CD4-positive, alpha-beta T cell treated with Interferon alpha-2 for 1 hour (primary cell): ENCODE data around the gene ELMOD2.
A peak's percentile ranks its signal among the peaks of the same experiment; 100 is the strongest.
"Not testable (repeated sequence)": the region's sequence is repeated elsewhere in the genome, so short reads cannot be mapped to it uniquely, and the experiment has no call there.

Source experiments
- DNase-seq, 2 donors: peaks; one replicate each; pipeline ENCODE4 v3.0.0-alpha.2; 2020 to 2022

ELMOD2 gene

GRCh38 chr4:140523857-140524742 is at the start of gene ELMOD2:
ELMOD2 (plus strand) TSS chr4:140524168; CDS start chr4:140525429, 1,261 bp downstream.
- peak; percentile 98 for DNase-seq

- DNase-seq, result no peak
Observed at GRCh38 chr4:140483445-140483844, 40.5 kb upstream of the ELMOD2 start.

GRCh38 chr4:140485939-140486338 is 38.0 kb upstream of the ELMOD2 start:
- no peak for DNase-seq

GRCh38 chr4:140497405-140497746 is 26.6 kb upstream of the ELMOD2 start:
- DNase-seq, result no peak

- DNase-seq, result no peak
Observed at GRCh38 chr4:140497747-140498636, 26.0 kb upstream of the ELMOD2 start, which contains the start of gene MGAT4D. MGAT4D (minus strand) TSS chr4:140498293; CDS start chr4:140498222, 71 bp downstream.

- DNase-seq, result no peak
Observed at GRCh38 chr4:140499391-140499790, 24.6 kb upstream of the ELMOD2 start.

- DNase-seq, result no peak
Observed at GRCh38 chr4:140504261-140504660, 19.7 kb upstream of the ELMOD2 start.

GRCh38 chr4:140513765-140514164 is 10.2 kb upstream of the ELMOD2 start:
- not testable (repeated sequence) for DNase-seq

- no peak for DNase-seq
Observed at GRCh38 chr4:140515423-140515822, 8.5 kb upstream of the ELMOD2 start.

- DNase-seq, result peak in 1 of 2 donors; percentile 1
Observed at GRCh38 chr4:140523370-140523856, 555 bp upstream of the ELMOD2 start.

GRCh38 chr4:140529434-140529833 is 5.5 kb downstream of the ELMOD2 start:
- no peak for DNase-seq

GRCh38 chr4:140533951-140534480 is 10.0 kb downstream of the ELMOD2 start:
- no peak for DNase-seq

GRCh38 chr4:140556372-140557085 is 32.6 kb downstream of the ELMOD2 start:
- DNase-seq, result peak in 1 of 2 donors; percentile 35

- no peak for DNase-seq
Observed at GRCh38 chr4:140557831-140558435, 34.0 kb downstream of the ELMOD2 start.

- no peak for DNase-seq
Observed at GRCh38 chr4:140559696-140560095, 35.7 kb downstream of the ELMOD2 start.

- DNase-seq, result no peak
Observed at GRCh38 chr4:140568507-140569306, 44.7 kb downstream of the ELMOD2 start, which contains the start of gene UCP1. UCP1 (minus strand) TSS chr4:140568961; CDS start chr4:140568729, 232 bp downstream.

- DNase-seq, result no peak
Observed at GRCh38 chr4:140569307-140569638, 45.3 kb downstream of the ELMOD2 start.

- DNase-seq, result no peak
Observed at GRCh38 chr4:140571620-140572019, 47.7 kb downstream of the ELMOD2 start.

GRCh38 chr4:140575489-140575888 is 51.5 kb downstream of the ELMOD2 start:
- no peak for DNase-seq

GRCh38 chr4:140579278-140579677 is 55.3 kb downstream of the ELMOD2 start:
- DNase-seq, result no peak

- no peak for DNase-seq
Observed at GRCh38 chr4:140581078-140581477, 57.1 kb downstream of the ELMOD2 start.
